Ovary (tissue), 3 donors: ENCODE results near the gene OR10A5.
"Not testable (repeated sequence)": the region's sequence is repeated elsewhere in the genome, so short reads cannot be mapped to it uniquely, and the experiment has no call there.

Experiments
- EP300 ChIP-seq: sonication (generic); formaldehyde crosslinking; IDR thresholded peaks from one replicate; pipeline ENCODE4 v1.6.1; 2017; ENCODE audit warnings: antibody characterized with exemption
- POLR2A ChIP-seq: fragments of 450-650 bp; IDR thresholded peaks from one replicate; pipeline ENCODE4 v1.6.1; 2017; ENCODE audit warnings: antibody characterized with exemption, mild to moderate bottlenecking, moderate library complexity
- TF ChIP-seq, protein P1 (sequence below), 3 donors: fragments of 450-650 bp in 2 of 3; fragments of 200-600 bp in 1 of 3; IDR thresholded peaks; one replicate each; pipeline versions ENCODE4 v1.5.1 to v1.8.0; 2016 to 2022; ENCODE audit warnings: antibody characterized with exemption in 3 of 3, mild to moderate bottlenecking in 1 of 3
- donor health status: DM: no; HTN: no; CAD: no.

DNA sequence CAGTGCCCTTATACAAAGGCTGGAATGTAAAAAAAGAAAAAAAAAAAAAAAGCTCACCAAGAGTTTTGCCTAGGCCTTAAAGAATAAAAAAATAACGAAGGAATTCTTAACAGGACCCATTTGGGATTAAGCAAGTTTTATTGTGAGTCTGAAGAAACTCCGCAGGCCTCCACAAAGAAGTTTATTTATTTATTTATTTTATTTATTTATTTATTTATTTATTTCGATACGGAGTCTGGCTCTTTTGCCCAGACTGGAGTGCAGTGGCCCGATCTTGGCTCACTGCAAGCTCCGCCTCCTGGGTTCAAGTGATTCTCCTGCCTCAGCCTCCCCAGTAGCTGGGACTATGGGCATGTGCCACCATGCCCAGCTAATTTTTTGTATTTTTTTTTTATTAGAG, 9.3 kb downstream of the OR10A5 start:
- TF ChIP-seq, protein P1, sequence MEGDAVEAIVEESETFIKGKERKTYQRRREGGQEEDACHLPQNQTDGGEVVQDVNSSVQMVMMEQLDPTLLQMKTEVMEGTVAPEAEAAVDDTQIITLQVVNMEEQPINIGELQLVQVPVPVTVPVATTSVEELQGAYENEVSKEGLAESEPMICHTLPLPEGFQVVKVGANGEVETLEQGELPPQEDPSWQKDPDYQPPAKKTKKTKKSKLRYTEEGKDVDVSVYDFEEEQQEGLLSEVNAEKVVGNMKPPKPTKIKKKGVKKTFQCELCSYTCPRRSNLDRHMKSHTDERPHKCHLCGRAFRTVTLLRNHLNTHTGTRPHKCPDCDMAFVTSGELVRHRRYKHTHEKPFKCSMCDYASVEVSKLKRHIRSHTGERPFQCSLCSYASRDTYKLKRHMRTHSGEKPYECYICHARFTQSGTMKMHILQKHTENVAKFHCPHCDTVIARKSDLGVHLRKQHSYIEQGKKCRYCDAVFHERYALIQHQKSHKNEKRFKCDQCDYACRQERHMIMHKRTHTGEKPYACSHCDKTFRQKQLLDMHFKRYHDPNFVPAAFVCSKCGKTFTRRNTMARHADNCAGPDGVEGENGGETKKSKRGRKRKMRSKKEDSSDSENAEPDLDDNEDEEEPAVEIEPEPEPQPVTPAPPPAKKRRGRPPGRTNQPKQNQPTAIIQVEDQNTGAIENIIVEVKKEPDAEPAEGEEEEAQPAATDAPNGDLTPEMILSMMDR (IDR thresholded peaks at IDR 0.05): not testable (repeated sequence)
- not testable (repeated sequence) for TF ChIP-seq POLR2A, EP300
